ENCODE results near the gene TSC22D1. TPM values are rescaled to one million over a fixed set of nuclear protein-coding genes. Genes with fewer than 3 reads are reported as not detected.

TSC22D1 gene
- total and polyA plus RNA-seq, 2 of the 4 experiments (the other 2 are of a cell fraction), result 30.8 to 42.2 TPM

DNA sequence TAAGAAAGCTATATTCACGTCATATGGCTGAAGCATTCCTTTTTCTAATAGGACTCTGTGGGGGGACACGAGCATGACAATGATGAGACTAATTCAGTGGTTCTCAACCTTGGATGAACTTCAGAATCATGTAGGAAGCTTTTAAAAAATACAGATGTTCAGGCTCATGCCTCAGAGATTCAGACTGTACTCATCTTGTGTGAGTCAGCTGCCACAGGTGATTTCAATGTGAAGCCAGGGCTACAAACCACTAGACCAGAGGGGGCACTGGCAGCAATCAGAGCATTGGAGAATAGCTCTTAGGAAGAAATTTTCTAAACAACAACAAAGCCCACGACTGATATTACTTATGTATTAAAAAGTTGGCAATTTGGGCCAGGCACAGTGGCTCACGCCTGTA lies 110.8 kb downstream of the TSC22D1 start:
- Histone ChIP-seq H2BK20ac (ENCODE audit: low read depth, low read length) (no peak overlapping the region), H2BK5ac (ENCODE audit: low read depth, low read length, poor library complexity, severe bottlenecking) (no peak overlapping the region), H3K9ac (ENCODE audit: low read depth, low read length) (no peak overlapping the region), H3K27ac (ENCODE audit: insufficient read depth, low read length) (no peak overlapping the region), H2BK15ac (ENCODE audit: low read depth, low read length) (no peak overlapping the region), H3K36me3 (ENCODE audit: control insufficient read depth, insufficient read depth, low read length) (no peaks in the 10 kb centered on the region), H3K14ac (replicated peaks; ENCODE audit: low read depth, low read length) (no peak overlapping the region), H2AK9ac (replicated peaks; ENCODE audit: low read depth, low read length, poor library complexity) (no peak overlapping the region), H3K4me1 (ENCODE audit: control insufficient read depth, insufficient read depth, low read length) (no peaks in the 10 kb centered on the region; the same call in 1 of the 2 replicates), H4K91ac (ENCODE audit: insufficient read depth, low read depth, low read length) (no peak overlapping the region), H3K56ac (ENCODE audit: extremely low read depth, insufficient read depth, low read length) (no peak overlapping the region), H4K8ac (ENCODE audit: low read depth in 2 of 2, low read length in 2 of 2) (no peak overlapping the region), H3K9me1 (ENCODE audit: insufficient read depth, low read length) (peaks cover 2% of the 10 kb centered on the region; the same call in 1 of the 2 replicates), H2AK5ac (ENCODE audit: low read depth, low read length) (no peak overlapping the region), H3K4ac (ENCODE audit: low read depth, low read length) (no peak overlapping the region), H3K23ac (ENCODE audit: low read depth, low read length) (no peak overlapping the region), H3K27me3 (ENCODE audit: control insufficient read depth, insufficient read depth, low read length) (no peaks in the 10 kb centered on the region), H2AFZ (replicated peaks; ENCODE audit: low read length, poor library complexity) (no peak overlapping the region), H3K4me2 (ENCODE audit: low read depth, low read length) (no peak overlapping the region), H2BK120ac (ENCODE audit: low read depth, low read length) (no peak overlapping the region), H4K20me1 (ENCODE audit: insufficient read depth, low read length) (peaks cover 15% of the 10 kb centered on the region; the same call in 1 of the 2 replicates), H3K79me1 (ENCODE audit: low read depth in 1 of 2, low read length in 2 of 2) (peaks cover 10 to 34% of the 10 kb centered on the region in 2 experiments; a peak in 3 of 4 replicates), H3K18ac (ENCODE audit: low read depth, low read length) (no peak overlapping the region), H3K9me3 (ENCODE audit: control insufficient read depth, insufficient read depth, low read length) (no peaks in the 10 kb centered on the region), H3K4me3 (ENCODE audit: insufficient read depth, low read depth, low read length) (no peak overlapping the region), H4K5ac (ENCODE audit: low read depth, low read length) (no peak overlapping the region)
- WGBS, 2 experiments (ENCODE audit: extremely low coverage in 2 of 2, insufficient read length in 1 of 2), result no CpG with 5 or more reads among the region's 4 CpGs
- no TSS peak for BruUV-seq (replicated peaks)
- TF ChIP-seq MAZ (IDR thresholded peaks at IDR 0.05; ENCODE audit: borderline replicate concordance, low read depth, low read length) (no peak), NFE2L2 (IDR thresholded peaks at IDR 0.05; ENCODE audit: low read depth, low read length) (no peak), RFX5 (IDR thresholded peaks at IDR 0.05; ENCODE audit: low read depth, low read length) (no peak), RCOR1 (IDR thresholded peaks at IDR 0.05; ENCODE audit: insufficient replicate concordance, low read length) (no peak), CHD1 (IDR thresholded peaks at IDR 0.05; ENCODE audit: low read depth, low read length) (no peak), MXI1 (IDR thresholded peaks at IDR 0.05; ENCODE audit: borderline replicate concordance, low read depth, low read length) (no peak), CEBPB (IDR thresholded peaks at IDR 0.05; ENCODE audit: low read depth, low read length) (no peak), SMC3 (IDR thresholded peaks at IDR 0.05; ENCODE audit: low read depth, low read length) (no peak), POLR2A (IDR thresholded peaks at IDR 0.05; ENCODE audit: low read depth, low read length) (no peak), MAFK (IDR thresholded peaks at IDR 0.05; ENCODE audit: low read depth, low read length) (no peak), RAD21 (IDR thresholded peaks at IDR 0.05; ENCODE audit: low read length) (no peak), BHLHE40 (IDR thresholded peaks at IDR 0.05; ENCODE audit: low read depth, low read length) (no peak), FOS (IDR thresholded peaks at IDR 0.05; ENCODE audit: low read depth, low read length) (no peak)
- TF ChIP-seq, protein P1, sequence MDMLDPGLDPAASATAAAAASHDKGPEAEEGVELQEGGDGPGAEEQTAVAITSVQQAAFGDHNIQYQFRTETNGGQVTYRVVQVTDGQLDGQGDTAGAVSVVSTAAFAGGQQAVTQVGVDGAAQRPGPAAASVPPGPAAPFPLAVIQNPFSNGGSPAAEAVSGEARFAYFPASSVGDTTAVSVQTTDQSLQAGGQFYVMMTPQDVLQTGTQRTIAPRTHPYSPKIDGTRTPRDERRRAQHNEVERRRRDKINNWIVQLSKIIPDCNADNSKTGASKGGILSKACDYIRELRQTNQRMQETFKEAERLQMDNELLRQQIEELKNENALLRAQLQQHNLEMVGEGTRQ (IDR thresholded peaks at IDR 0.05; ENCODE audit: low read depth, low read length), result no peak
- TF ChIP-seq, protein P2, sequence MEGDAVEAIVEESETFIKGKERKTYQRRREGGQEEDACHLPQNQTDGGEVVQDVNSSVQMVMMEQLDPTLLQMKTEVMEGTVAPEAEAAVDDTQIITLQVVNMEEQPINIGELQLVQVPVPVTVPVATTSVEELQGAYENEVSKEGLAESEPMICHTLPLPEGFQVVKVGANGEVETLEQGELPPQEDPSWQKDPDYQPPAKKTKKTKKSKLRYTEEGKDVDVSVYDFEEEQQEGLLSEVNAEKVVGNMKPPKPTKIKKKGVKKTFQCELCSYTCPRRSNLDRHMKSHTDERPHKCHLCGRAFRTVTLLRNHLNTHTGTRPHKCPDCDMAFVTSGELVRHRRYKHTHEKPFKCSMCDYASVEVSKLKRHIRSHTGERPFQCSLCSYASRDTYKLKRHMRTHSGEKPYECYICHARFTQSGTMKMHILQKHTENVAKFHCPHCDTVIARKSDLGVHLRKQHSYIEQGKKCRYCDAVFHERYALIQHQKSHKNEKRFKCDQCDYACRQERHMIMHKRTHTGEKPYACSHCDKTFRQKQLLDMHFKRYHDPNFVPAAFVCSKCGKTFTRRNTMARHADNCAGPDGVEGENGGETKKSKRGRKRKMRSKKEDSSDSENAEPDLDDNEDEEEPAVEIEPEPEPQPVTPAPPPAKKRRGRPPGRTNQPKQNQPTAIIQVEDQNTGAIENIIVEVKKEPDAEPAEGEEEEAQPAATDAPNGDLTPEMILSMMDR (conservative IDR thresholded peaks at IDR 0.05; ENCODE audit: low read depth, low read length), result no peak
- TF ChIP-seq, protein P3, sequence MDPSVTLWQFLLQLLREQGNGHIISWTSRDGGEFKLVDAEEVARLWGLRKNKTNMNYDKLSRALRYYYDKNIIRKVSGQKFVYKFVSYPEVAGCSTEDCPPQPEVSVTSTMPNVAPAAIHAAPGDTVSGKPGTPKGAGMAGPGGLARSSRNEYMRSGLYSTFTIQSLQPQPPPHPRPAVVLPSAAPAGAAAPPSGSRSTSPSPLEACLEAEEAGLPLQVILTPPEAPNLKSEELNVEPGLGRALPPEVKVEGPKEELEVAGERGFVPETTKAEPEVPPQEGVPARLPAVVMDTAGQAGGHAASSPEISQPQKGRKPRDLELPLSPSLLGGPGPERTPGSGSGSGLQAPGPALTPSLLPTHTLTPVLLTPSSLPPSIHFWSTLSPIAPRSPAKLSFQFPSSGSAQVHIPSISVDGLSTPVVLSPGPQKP (IDR thresholded peaks at IDR 0.05; ENCODE audit: borderline replicate concordance, low read depth, low read length), result no peak
- intact Hi-C loops (cut with micrococcal nuclease) (no loop called here), in situ Hi-C loops (cut with MboI; ENCODE audit: low sequenced_read_pairs) (no loop called here), dilution Hi-C loops (cut with HindIII; ENCODE audit: low sequenced_read_pairs, unreplicated experiment) (loop anchor here (25.0 kb wide), 1 partner anchor 553 kb away; no protein-coding TSS in a partner anchor)
- ATAC-seq (ENCODE audit: low read depth) (no peak), DNase-seq (peak; percentile 55)
- POLR2A ChIA-PET (ENCODE audit: unreplicated experiment), result interaction anchor here (0.6 kb wide), 1 partner anchor 19 kb away, joined by 3 read pairs; no protein-coding TSS in a partner anchor
- CTCF ChIA-PET, result interaction anchor here (0.6 to 0.7 kb wide), 3 partner anchors 19 to 570 kb away, joined by 3 to 4 read pairs (median 3); no protein-coding TSS in a partner anchor

Measured in IMR-90 (cell line).